Stimulated activated CD8-positive, alpha-beta memory T cell treated with anti-CD3 and anti-CD28 coated beads, Interleukin-4, amount 100 ng/mL, for 4 hours (primary cell): ENCODE measurements around the gene GALNT18.

Experiments used
- DNase-seq, 2 donors: peaks; one replicate each; pipeline ENCODE4 v3.0.0-alpha.2; 2020; ENCODE audit warnings: low read depth in 2 of 2, low spot score in 1 of 2

GALNT18 gene

GRCh38 chr11:11320825-11321224 is 301.0 kb downstream of the GALNT18 start:
- DNase-seq: no peak

- no peak for DNase-seq
These were observed 302.8 kb downstream of the GALNT18 start for GRCh38 chr11:11318961-11319360.

GRCh38 chr11:11318461-11318860 is 303.3 kb downstream of the GALNT18 start:
- DNase-seq: no peak

- DNase-seq: no peak
These were observed 305.1 kb downstream of the GALNT18 start for GRCh38 chr11:11316651-11317230.

GRCh38 chr11:11313902-11314692 is 307.7 kb downstream of the GALNT18 start:
- no peak for DNase-seq

GRCh38 chr11:11313426-11313825 is 308.4 kb downstream of the GALNT18 start:
- no peak for DNase-seq

GRCh38 chr11:11312738-11313137 is 309.1 kb downstream of the GALNT18 start:
- no peak for DNase-seq

GRCh38 chr11:11311169-11311568 is 310.6 kb downstream of the GALNT18 start:
- no peak for DNase-seq

GRCh38 chr11:11309906-11310305 is 311.9 kb downstream of the GALNT18 start:
- DNase-seq: no peak

GRCh38 chr11:11308249-11308648 is 313.6 kb downstream of the GALNT18 start:
- no peak for DNase-seq

- DNase-seq: no peak
These were observed 314.9 kb downstream of the GALNT18 start for GRCh38 chr11:11306855-11307254.

- no peak for DNase-seq
These were observed 317.3 kb downstream of the GALNT18 start for GRCh38 chr11:11304550-11304949.

- no peak for DNase-seq
These were observed 319.2 kb downstream of the GALNT18 start for GRCh38 chr11:11302565-11302964.

GRCh38 chr11:11301212-11301611 is 320.6 kb downstream of the GALNT18 start:
- no peak for DNase-seq

GRCh38 chr11:11297578-11297977 is 324.2 kb downstream of the GALNT18 start:
- no peak for DNase-seq

GRCh38 chr11:11296434-11296833 is 325.4 kb downstream of the GALNT18 start:
- DNase-seq: no peak

GRCh38 chr11:11294551-11294855 is 327.3 kb downstream of the GALNT18 start:
- no peak for DNase-seq

- DNase-seq: no peak
These were observed 327.8 kb downstream of the GALNT18 start for GRCh38 chr11:11293798-11294550.

GRCh38 chr11:11292839-11293238 is 329.0 kb downstream of the GALNT18 start:
- no peak for DNase-seq

- DNase-seq: no peak
These were observed 330.5 kb downstream of the GALNT18 start for GRCh38 chr11:11291041-11292015.

- DNase-seq: no peak
These were observed 331.5 kb downstream of the GALNT18 start for GRCh38 chr11:11290354-11290753.
